GM19351 (cell line): ENCODE results near the gene CPAMD8.

ENCODE experiments used
- ATAC-seq: cut with Tn5 transposase; IDR thresholded peaks from one replicate; pipeline ENCODE4 v1.9.1; 2021; ENCODE audit warnings: mild to moderate bottlenecking, moderate library complexity; ENCODE audit not compliant: unreplicated experiment

CPAMD8 gene

DNA sequence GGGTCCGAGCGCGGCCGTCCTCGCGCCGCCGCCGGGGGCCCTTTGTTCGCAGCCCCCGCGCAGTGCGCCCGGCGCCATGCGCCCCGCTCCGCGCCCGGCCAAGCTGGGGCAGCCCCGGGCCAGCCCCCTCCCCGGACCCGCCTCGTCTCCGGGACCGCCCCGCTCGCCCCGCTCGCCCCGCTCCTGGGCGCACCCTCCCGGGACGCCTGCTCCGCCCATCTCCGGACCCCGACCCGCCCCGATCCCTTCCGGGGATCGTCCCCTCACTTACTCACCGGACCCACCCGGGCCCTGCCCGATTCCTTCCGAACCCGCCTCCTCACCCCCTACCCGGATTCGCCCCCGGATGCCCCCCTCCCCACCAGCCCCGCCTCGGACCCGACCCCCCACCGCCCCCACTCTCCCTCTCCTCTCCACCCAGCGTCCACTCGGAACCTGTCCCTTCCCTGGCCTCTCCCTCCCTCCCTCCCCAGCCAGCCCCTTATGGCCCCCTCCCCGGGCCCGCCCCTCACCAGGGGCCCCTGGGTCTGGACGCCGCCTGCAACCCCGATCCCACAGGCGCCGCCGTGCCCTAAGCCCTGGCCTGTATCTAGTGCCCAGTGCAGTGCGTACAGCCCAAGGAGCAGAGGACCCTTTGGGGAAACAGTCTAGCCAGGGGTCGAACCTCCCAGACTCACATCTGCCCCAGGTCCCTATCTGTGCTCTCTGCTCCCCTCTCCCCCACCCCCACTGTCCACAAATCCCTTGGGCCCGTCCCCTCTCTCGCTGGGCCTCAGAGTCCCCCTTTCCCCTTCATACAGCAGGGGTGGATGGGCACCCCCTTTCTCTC, at the start of gene CPAMD8:
TSS of gene CPAMD8 (minus strand) at position 105 of the 829 bp plus-strand sequence. CDS start 168 bp downstream, outside the sequence.
- no peak for ATAC-seq

DNA sequence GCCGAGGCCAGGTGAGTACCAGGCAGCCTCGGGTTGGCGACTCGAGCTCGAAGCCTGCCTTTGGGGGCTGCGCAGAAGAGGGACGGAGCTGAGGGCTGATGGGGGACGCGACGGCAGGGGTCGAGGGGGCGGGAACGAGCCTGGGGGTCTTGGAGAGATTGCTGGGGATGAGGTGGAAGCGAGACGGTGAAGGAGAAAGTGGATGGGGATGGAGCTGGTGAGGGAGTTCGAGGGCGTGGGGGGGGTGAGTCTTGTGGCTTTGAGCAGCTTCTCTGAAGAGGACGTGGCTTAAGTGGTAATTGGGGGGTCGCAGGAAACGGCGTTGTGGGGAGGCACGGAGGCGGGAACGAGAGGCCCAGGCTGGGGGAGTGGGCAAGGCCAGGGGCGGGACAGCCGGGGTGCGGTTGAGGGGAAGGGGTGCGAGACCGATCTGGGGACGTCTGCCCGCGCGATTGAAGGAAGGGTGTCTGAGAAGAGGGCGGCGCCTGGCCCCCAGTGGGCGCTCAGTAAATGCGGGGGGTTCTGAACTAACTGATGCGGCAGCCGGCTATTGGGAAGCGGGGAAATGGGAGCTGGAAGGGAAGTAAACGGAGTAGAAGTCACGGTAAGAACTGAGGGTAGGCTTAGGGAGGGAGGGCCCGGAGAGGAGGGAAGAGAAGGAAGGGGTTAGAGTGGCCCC, 49.4 kb upstream of the CPAMD8 start:
- ATAC-seq, result no peak

DNA sequence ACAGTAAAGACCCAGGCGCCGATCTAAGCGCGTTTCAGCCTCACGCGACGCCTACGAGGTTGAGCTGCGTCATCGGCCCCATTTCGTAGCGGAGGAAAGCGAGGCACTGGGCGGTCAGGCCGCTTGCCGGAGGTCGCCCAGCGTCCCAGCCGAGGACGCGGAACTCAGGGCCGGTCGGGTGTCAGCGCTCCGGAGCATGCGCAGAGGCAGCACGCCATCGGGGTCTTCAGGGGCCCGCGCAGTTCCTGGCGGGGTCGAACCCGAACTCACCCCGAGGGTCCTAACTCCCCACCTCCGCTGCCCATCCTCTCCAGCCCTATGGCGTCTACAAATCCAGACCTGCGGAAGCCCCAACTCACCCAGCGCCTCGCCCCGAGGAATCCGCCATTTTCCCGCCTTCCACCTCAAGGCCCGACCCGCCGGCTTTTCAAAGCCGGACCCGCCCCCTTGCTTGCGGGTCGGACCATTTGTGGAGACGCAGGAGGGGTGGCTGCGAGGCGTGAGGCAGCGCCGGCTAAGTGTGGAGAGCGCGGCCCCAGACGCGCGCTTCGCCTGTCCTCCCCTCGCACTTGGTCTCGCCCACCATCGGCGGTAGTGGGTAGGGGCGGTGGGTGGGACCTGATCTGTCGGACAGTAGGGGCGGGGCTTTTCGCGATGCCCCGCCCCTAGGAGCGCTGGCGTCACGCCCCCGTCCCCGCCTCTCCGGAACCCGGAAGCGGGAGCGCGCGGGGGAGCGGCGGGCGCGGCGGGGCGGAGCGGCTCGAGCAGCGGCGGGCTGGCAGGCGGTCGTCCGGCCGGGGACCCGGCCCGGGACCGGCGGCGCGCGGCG, 48.6 kb upstream of the CPAMD8 start, which contains the start of the genes HAUS8 and MYO9B:
TSS of gene HAUS8 (minus strand) at position 418 of the 829 bp plus-strand sequence. CDS start at position 388, 30 bp downstream.
TSS of gene MYO9B (plus strand) at position 743 of the 829 bp plus-strand sequence. CDS start 25,941 bp downstream, outside the sequence.
- ATAC-seq, result peak; percentile 66

DNA sequence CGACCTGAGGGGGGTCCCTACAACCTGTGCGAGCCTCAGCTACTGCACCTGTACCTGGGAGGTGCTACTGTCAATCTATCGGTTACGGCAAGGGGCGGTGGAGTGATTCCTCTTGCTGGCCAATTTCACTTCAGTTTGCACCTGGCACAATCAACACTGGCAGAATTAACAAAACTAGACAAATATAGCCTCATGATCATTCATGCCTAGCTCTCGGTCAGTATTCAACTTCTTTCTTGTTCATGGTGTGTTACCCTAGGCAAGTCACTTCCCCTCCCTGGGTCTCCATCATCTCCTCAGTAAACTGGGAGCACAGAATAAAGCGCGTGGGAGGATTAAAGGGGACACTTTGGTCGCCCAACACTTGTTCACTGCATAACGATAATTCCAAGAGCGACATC, 48.0 kb upstream of the CPAMD8 start:
- ATAC-seq, result no peak

DNA sequence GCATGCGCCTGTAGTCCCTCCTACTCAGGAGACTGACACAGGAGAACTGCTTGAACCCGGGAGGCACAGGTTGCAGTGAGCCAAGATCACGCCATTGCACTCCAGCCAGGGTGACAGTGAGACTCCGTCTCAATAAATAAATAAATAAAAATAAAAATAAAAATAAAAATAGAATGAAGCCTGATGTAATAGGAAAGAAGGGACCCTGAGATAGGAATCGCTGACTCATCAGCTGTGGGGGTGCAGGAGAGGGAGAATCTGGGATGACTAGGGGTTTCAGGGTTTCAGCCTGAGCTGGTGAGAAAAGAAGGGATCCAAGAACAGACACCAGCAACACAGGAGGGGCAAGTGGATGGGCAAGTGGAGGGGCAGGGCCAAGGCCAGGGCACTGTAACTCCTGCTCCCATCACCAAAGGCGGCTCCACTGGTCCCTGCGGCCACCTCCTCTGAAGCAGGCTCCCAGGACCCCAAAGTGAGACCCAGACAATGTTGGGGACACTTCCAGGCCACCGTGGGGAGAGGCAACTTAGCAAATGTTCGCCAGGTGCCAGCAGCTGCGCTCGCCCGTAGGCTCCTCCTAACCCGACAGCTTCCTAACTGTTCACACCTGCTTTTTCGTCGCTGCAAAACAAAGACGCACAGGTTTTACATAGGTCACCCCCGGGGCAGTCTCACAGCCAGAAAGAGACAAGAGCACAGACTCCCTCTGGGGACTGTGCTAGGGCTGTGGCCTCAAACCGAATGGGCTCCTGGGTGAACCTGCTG, 47.4 kb upstream of the CPAMD8 start:
- no peak for ATAC-seq

- ATAC-seq, result no peak
Measured at GRCh38 chr19:17070912-17071311, 44.3 kb upstream of the CPAMD8 start.

- ATAC-seq, result no peak
Measured at GRCh38 chr19:17070421-17070820, 43.8 kb upstream of the CPAMD8 start.

- ATAC-seq, result no peak
Measured at GRCh38 chr19:17069193-17069592, 42.6 kb upstream of the CPAMD8 start.

- ATAC-seq, result no peak
Measured at GRCh38 chr19:17063428-17063827, 36.8 kb upstream of the CPAMD8 start.

DNA sequence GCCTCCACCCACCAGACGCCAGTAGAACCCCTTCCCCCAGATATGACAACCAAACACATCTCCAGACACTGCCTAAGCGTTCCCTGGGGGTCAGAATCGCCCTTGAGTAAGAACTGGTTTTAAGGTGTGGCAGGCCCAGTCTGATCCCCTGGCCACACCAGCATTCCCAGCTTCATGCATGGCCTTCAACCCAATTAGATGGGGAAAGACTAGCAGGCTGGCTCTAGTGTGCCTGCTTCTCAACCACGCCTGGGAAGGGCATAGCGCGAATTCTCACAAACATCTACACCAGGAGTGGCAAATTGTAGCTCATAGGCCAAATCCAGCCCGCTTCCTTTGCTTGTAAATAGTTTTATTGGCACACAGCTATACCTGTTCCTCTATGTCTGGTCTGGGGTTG, 35.1 kb upstream of the CPAMD8 start:
- ATAC-seq, result no peak

- no peak for ATAC-seq
Measured at GRCh38 chr19:17061205-17061604, 34.6 kb upstream of the CPAMD8 start.

GRCh38 chr19:17060802-17061201, 34.2 kb upstream of the CPAMD8 start:
- no peak for ATAC-seq

- no peak for ATAC-seq
Measured at GRCh38 chr19:17058236-17058635, 31.6 kb upstream of the CPAMD8 start.

GRCh38 chr19:17055636-17056035, 29.0 kb upstream of the CPAMD8 start:
- no peak for ATAC-seq

DNA sequence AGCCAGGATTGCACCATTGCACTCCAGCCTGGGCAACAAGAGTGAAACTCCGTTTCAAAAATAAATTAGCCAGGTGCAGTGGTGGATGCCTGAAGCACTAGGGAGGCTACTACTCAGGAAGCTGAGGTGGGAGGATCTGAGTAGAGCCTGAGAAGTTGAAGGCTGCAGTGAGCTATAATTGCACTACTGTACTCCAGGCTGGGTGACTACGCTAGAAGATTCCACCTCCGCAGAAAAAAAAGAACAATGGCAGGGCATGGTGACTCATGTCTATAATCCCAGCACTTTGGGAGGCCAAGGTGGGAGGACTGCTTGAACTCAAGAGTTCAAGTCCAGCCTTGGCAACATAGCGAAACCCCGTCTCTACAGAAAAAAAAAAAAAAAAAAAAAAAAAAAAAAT, 28.1 kb upstream of the CPAMD8 start:
- ATAC-seq, result no peak

- no peak for ATAC-seq
Measured at GRCh38 chr19:17052439-17052838, 25.8 kb upstream of the CPAMD8 start.

DNA sequence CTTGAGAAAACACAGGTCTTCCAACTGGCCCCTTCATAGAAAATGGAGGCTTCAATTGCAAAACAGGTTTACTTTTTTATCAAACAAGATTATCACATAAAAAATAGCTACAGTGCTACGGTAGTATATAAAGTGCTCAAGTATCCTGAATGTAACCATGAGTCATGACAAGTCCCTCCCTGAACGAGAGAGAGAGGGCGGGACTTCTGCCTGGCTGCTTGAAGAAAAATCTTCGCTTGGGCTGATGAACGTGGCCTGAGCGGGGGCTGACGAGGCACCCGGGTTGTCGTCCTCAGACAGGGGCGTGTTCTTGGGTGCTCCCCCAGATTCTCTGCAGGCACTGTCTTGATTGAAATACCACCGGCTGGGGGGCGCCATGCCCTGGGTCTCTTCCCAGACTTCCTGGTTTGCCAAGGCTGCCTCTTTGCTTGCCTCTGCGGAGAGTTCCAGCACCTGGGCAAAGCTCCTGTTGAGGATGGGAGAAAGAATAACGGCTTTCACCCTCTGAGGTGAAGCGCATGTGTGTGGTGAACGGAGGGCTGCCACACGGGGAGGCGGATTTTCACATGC, 23.2 kb upstream of the CPAMD8 start:
- ATAC-seq, result no peak

- ATAC-seq, result no peak
Measured at GRCh38 chr19:17048885-17049453, 22.4 kb upstream of the CPAMD8 start.

DNA sequence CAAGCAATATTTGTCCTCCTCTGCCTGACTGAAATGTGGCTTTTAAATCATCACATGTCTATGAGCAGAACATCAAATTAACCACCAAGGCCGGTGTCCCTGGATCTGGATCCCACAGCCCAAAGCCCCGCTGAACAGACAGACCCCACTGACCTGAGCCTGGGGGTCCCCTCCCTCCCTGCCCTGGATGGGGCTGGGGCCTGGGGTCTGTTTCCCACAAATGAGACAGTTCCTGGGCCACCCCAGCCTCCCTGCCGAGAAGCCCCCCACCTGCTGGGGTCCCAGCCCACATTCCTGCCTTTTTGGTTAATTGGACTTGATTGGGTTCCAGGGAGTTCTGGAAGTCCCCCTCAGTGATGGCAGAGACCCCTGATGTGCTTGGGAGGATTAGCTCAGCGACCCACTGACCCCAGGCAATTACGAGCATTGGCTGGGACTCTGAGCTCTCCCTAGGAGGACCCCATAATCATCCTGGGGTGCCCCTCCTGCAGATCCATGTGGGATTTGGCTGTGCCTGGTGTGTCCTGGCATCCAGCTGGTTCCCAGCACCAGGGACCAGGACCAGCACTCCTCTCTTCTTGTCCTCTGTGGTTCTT, 19.4 kb upstream of the CPAMD8 start:
- no peak for ATAC-seq
